ENCODE measurements around the gene HOXD10. TPM values are rescaled to one million over a fixed set of nuclear protein-coding genes. Genes with fewer than 3 reads are reported as not detected.

The HOXD10 gene
- total RNA-seq, 1 donor: not detected

DNA sequence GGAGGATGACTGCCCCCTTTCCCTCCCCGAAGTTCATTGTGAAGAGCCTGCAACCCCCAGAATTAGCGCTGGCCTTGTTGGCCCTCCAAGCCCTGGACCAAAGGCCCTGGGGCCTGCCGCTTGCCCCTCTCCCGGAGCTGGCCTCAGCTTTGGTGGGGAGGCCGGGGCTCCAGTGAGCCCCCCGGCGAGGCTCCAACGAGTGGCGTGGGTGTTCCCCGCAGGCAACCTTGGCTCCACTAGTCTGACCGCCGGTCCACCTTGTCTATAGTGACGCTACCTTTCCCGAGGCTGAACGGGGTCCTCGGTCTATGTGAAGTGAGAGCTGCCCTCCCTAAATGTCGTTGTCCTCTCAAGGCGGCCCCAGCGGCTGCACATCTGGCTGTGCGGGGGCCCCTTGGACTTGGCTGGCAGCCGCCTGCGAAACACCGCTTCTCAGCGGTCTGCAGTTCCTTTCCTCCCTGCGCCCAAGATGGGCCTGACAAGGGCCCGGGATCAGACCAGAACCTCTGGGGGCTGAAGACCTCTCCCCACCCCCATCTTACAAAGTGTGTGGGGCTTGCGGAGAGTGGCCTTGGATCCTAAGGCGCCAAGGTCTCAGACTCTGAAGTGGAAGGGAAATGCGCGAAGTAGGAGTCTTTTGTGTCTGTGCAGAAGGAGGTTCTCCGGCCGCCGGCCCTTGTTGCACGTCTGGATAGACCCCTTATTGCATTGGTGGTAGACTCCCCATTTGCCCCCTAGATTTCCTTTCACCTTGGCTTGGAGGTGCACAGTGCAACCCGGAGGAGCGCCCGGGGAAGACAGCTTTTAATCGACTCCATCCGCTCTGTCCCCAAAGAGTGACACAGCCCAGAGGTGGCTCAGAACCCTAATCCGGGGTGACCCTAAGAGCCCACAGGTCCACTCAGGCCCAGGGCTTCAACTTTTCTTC is 3.9 kb upstream of the HOXD10 start:
- no peak for DNase-seq (ENCODE audit: low read depth)
- TF ChIP-seq, protein P1, sequence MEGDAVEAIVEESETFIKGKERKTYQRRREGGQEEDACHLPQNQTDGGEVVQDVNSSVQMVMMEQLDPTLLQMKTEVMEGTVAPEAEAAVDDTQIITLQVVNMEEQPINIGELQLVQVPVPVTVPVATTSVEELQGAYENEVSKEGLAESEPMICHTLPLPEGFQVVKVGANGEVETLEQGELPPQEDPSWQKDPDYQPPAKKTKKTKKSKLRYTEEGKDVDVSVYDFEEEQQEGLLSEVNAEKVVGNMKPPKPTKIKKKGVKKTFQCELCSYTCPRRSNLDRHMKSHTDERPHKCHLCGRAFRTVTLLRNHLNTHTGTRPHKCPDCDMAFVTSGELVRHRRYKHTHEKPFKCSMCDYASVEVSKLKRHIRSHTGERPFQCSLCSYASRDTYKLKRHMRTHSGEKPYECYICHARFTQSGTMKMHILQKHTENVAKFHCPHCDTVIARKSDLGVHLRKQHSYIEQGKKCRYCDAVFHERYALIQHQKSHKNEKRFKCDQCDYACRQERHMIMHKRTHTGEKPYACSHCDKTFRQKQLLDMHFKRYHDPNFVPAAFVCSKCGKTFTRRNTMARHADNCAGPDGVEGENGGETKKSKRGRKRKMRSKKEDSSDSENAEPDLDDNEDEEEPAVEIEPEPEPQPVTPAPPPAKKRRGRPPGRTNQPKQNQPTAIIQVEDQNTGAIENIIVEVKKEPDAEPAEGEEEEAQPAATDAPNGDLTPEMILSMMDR (IDR thresholded peaks at IDR 0.05; ENCODE audit: insufficient read depth, low read length): no peak
- no peak overlapping the region for H3K4me3 ChIP-seq (ENCODE audit: low read depth, low read length)

DNA sequence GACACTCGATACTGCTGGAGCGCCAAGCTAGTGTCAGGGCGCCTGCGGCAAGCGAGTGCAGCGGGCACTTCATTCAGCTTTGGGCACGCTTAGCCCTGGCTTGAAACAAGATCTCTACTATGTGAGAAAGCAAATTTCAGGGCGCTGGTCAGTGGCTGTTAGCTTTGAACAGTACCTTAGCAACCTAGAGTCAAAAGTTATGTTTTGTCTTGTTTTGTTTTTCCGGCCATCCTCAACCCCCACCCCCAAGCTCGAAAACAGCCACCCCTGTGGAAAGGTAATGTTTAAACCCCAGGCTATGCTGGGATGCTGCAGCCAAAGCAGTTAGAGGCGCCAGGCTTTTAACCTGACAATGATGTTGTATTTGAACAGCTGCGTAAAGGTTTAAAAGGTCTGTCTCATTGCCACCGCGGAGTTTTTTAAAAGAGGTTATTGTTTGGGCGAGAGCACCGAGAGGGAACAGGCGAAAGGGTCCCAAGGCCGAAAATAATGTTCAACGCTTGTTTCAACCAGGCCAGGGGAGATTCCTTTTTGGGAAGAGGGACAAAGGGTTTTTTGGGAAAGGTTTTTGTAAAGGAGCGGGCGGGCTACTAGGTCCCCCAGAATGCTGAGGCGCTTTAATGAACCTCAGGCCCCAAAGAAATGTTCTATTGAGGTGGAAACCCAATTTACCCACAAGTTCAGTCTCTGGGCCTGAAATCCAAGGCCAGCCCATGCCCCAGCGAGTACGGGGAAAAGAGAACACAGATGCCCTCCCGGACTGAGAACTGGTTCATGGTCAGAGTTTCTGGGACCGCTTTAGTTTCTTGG is 2.3 kb upstream of the HOXD10 start:
- TF ChIP-seq, protein P1 (IDR thresholded peaks at IDR 0.05; ENCODE audit: insufficient read depth, low read length): no peak
- no peak overlapping the region for H3K4me3 ChIP-seq (ENCODE audit: low read depth, low read length)
- DNase-seq (ENCODE audit: low read depth): no peak

DNA sequence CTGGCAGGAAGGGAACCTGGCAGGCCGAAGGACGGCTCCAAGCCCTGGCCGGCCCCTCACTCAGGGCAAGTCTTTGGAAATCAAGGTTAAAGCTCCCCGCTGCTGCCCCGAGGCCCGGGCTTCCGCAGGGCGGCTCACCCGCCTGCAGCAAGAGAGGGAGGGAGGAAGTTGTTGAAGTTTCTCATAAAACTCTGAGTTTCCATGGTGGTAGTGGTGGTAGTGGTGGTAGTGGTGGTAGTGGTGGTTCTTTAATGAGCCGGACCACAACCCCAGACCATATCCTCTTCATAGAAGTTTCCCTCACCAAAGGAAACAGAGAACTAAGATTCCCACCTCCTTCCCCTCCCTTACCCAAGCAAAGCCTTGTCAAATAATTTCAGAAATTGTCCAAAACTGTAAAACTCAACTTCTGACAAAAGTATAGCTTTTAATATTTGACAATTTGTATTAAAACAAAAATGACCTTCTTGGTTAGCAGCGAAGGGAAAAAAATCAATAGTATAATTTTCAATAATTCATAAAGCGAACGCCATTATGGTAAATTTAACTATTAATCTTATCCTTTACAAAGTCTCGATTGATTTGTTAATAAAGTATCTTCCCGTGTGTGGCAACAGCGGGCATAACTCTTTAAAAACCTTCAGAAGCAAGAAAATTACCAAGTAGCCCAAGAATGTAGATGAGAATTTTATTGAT is 1.5 kb upstream of the HOXD10 start:
- DNase-seq (ENCODE audit: low read depth): no peak
- TF ChIP-seq, protein P1 (IDR thresholded peaks at IDR 0.05; ENCODE audit: insufficient read depth, low read length): no peak

GRCh38 chr2:176117162-176117822 is 714 bp downstream of the HOXD10 start:
- DNase-seq (ENCODE audit: low read depth): no peak
- H3K4me3 ChIP-seq (ENCODE audit: low read depth, low read length): no peak overlapping the region
- TF ChIP-seq, protein P1 (IDR thresholded peaks at IDR 0.05; ENCODE audit: insufficient read depth, low read length): no peak

More for the DNA sequence above, 1.5 kb upstream of the HOXD10 start:
- H3K4me3 ChIP-seq (ENCODE audit: low read depth, low read length): no peak overlapping the region

DNA sequence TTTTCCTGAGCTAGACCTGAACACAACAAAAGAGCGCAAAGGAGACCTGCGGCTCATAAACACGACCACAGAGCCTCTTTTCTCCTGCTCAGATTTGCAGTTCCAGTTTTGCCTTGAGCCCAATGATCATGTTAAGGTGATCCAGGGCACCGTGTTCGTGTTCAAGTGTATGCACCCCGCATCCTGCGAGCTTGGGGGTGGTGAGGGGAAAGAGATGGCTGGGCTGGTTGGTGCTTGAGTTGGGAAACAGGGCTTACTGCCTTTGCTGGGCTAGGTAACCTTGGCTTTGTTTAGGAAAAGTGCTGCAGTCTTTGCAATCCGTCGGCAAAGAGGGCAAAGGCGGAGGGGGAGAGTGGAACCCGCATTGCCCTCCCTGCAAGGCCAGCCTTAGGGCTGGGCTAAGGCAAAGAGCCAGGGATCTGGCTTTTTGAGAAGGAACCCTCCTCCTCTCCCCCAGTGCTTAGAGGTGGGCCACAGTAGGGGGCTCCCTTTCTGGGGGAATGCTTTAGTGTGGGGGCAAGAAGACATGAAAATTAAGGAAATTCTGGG is 1.3 kb downstream of the HOXD10 start:
- TF ChIP-seq, protein P1 (IDR thresholded peaks at IDR 0.05; ENCODE audit: insufficient read depth, low read length): no peak
- no peak for DNase-seq (ENCODE audit: low read depth)
- H3K4me3 ChIP-seq (ENCODE audit: low read depth, low read length): no peak overlapping the region
